Measurements from ENCODE around the gene TBRG4. TPM values are rescaled to one million over a fixed set of nuclear protein-coding genes. Genes with fewer than 3 reads are reported as not detected.
"Not testable (repeated sequence)": the region's sequence is repeated elsewhere in the genome, so short reads cannot be mapped to it uniquely, and the experiment has no call there.

Gene TBRG4
- total RNA-seq, 1 experiment from 2014 or later: 234 TPM

DNA sequence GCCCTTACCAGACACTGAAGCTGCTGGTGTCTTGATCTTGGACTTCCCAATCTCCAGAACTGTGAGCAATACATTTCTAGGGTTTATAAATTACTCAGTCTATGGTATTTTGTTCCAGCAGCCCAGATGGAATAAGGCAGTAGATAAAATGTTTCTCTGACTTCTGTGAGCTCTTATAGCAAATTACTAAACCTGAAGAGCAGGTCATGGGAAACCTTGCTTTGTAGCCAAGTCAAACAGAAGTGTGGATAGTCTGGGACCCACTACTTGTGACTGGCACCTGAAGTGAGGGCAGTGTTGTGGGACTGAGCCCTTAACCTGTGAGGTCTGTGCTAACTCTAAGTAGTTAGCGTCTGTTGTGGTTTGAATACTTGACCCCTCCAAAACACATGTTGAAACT is 4.6 kb upstream of the TBRG4 start:
- DNase-seq: no peak
- no peak overlapping the region for H3K4me3 ChIP-seq (ENCODE audit: insufficient read depth, low read depth, low read length)
- no peaks in the 10 kb centered on the region for H3K27me3 ChIP-seq (ENCODE audit: control insufficient read depth, insufficient read depth, low read length)
- H3K36me3 ChIP-seq (replicated peaks; ENCODE audit: control insufficient read depth, insufficient read depth, low read length): no peaks in the 10 kb centered on the region

DNA sequence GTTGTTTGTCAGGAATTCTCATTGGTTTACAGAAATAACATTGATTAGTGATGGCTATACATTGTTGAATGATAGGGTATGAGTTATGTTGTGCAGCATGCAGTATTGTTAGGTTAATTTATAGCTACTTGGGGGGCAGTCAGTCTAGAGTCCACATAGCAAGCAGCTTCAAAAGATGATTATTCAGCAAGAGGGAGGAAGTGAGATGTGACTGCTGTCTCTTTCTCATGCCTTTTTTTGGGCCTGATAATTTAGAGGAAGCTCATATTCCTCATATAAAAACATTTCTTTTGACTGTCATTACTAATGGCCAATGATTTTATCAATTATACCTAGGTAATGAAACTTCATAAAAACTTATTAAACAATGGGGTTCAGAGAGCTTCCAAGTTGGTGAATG is 3.4 kb upstream of the TBRG4 start:
- DNase-seq: no peak
- H3K36me3 ChIP-seq (replicated peaks; ENCODE audit: control insufficient read depth, insufficient read depth, low read length): no peaks in the 10 kb centered on the region
- no peaks in the 10 kb centered on the region for H3K27me3 ChIP-seq (ENCODE audit: control insufficient read depth, insufficient read depth, low read length)
- no peak overlapping the region for H3K4me3 ChIP-seq (ENCODE audit: insufficient read depth, low read depth, low read length)

DNA sequence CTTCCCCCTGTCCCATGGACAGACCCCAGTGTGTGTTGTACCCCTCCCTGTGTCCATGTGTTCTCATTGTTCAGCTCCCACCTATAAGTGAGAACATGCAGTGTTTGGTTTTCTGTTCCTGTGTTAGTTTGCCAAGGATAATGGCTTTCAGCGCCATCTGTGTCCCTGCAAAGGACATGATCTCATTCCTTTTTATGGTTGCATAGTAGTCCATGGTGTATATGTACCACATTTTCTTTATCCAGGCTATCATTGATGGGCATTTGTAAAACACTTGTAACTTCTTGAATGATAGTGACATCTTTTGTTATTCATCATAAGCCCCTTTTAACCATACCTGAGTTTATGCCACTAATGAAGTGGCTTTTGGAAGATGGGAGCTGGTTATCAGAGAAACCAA is 2.8 kb upstream of the TBRG4 start:
- H3K27me3 ChIP-seq (ENCODE audit: control insufficient read depth, insufficient read depth, low read length); H3K4me3 ChIP-seq (ENCODE audit: insufficient read depth, low read depth, low read length); H3K36me3 ChIP-seq (replicated peaks; ENCODE audit: control insufficient read depth, insufficient read depth, low read length); DNase-seq: not testable (repeated sequence)

DNA sequence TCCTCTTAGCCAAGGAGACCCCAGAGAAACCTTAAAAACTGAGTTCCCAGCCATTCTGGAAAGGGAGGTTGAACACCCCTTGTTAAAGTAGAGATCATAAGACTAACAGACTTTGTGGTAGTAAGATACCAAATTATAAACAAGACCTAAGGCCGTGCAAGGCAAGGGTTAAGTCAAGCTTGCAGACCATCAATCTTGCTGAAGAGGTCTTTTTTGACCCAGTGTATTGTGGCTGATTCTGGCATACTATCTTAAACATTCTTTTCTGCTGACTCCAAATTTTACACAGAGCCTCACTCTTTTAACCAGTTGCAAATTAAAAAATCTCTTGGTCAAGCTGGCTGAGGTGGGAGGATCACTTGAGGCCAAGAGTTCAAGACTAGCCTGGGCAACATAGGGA is 1.2 kb upstream of the TBRG4 start:
- H3K4me3 ChIP-seq (ENCODE audit: insufficient read depth, low read depth, low read length): no peak overlapping the region
- no peaks in the 10 kb centered on the region for H3K27me3 ChIP-seq (ENCODE audit: control insufficient read depth, insufficient read depth, low read length)
- no peak for DNase-seq
- peaks cover 17% of the 10 kb centered on the region for H3K36me3 ChIP-seq (replicated peaks; ENCODE audit: control insufficient read depth, insufficient read depth, low read length)

DNA sequence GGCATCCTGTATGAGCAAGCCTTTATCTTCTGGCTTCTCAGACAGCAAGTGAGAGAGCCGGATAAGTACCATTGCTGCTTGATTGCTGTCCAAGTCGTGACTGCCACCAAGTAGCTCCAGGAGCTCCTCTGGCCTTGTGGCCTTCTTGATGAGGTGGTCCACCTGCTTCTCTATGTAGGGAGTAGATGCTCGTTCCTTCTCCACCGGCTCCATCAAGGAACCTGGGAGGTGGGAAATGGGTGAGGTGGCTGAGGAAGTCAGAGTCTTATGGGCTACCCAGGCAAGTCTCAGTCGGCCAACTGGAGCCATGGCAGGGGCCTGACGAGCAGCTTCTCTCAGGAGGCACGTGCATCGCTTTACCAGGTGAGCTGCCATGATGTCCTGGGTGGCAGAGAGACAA is 2.6 kb downstream of the TBRG4 start:
- Histone ChIP-seq H3K4me3 (ENCODE audit: insufficient read depth, low read depth, low read length) (no peak overlapping the region), H3K36me3 (replicated peaks; ENCODE audit: control insufficient read depth, insufficient read depth, low read length) (peaks cover 54% of the 10 kb centered on the region), H3K27me3 (ENCODE audit: control insufficient read depth, insufficient read depth, low read length) (no peaks in the 10 kb centered on the region)
- DNase-seq: no peak

DNA sequence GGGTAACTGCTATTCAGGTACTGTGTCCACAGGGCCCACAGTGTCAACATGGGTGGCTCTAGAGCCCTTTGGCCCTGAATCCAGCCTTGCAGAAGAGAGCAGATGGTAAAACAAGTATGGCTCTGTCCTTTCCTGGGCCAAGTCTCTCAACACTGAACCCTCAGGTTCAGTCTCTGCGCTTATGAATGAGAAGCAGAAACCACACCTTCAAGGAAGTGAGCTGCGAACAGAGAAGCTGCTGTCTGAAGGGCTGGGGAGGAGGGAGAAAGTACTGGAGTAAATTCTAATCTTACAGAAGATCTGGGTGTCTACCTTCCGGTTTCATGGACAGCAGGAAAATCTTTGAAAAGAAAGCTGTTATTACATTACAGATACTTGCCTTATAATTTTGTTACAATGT is 4.1 kb downstream of the TBRG4 start:
- peaks cover 68% of the 10 kb centered on the region for H3K36me3 ChIP-seq (replicated peaks; ENCODE audit: control insufficient read depth, insufficient read depth, low read length)
- DNase-seq: no peak
- no peak overlapping the region for H3K4me3 ChIP-seq (ENCODE audit: insufficient read depth, low read depth, low read length)
- H3K27me3 ChIP-seq (ENCODE audit: control insufficient read depth, insufficient read depth, low read length): no peaks in the 10 kb centered on the region

DNA sequence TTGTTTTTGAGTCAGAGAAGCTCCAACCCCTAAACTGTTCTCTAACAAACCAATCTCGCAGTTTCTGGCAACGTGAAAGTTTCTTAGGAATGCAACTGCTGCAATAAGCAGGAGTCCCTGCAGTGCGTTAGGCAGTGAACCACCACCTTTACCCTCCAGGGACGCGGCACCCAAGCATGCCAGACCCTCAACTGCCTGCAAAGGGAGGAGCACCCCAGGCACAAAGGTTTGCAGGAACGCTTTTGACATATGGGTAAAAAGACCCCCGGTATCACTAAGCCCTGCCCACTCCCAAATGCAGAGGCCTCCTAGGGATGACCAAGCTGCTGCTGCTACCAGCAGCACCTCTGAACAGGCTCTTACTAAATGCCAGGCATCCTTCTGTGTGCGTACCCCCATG is 4.7 kb downstream of the TBRG4 start:
- H3K36me3 ChIP-seq (replicated peaks; ENCODE audit: control insufficient read depth, insufficient read depth, low read length): peaks cover 74% of the 10 kb centered on the region
- DNase-seq: no peak
- no peak overlapping the region for H3K4me3 ChIP-seq (ENCODE audit: insufficient read depth, low read depth, low read length)
- no peaks in the 10 kb centered on the region for H3K27me3 ChIP-seq (ENCODE audit: control insufficient read depth, insufficient read depth, low read length)

DNA sequence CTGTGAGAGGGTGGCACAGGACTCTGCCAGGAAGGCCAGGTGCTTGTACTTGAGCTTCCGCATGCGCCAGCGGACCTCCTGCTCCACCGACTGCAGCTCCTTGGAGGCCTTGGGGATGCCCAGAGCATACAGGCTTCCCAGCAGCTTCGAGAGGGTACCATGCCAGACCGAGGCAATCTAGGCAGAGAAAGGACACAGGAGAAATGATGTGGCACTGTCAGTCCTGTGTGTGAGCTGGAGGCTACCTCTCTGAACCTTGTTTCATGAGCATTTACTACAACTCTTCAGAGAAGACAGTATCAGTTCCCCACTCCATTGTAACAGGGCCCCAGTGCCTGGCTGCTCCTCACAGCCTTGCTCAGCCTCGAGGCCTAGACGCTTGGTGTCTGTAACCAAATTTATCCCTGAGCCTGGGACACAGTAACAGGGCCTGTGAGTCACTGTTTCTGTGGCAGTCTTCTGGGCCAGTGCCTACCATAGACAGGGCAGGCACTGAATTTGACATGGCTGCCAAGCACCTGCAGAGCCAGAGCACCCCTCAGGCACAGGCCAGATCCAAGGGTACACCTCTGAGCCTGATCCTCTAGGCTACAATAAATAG is 5.8 kb downstream of the TBRG4 start:
- H3K27me3 ChIP-seq (ENCODE audit: control insufficient read depth, insufficient read depth, low read length): no peaks in the 10 kb centered on the region
- H3K36me3 ChIP-seq (replicated peaks; ENCODE audit: control insufficient read depth, insufficient read depth, low read length): peaks cover 85% of the 10 kb centered on the region
- DNase-seq: no peak
- no peak overlapping the region for H3K4me3 ChIP-seq (ENCODE audit: insufficient read depth, low read depth, low read length)

DNA sequence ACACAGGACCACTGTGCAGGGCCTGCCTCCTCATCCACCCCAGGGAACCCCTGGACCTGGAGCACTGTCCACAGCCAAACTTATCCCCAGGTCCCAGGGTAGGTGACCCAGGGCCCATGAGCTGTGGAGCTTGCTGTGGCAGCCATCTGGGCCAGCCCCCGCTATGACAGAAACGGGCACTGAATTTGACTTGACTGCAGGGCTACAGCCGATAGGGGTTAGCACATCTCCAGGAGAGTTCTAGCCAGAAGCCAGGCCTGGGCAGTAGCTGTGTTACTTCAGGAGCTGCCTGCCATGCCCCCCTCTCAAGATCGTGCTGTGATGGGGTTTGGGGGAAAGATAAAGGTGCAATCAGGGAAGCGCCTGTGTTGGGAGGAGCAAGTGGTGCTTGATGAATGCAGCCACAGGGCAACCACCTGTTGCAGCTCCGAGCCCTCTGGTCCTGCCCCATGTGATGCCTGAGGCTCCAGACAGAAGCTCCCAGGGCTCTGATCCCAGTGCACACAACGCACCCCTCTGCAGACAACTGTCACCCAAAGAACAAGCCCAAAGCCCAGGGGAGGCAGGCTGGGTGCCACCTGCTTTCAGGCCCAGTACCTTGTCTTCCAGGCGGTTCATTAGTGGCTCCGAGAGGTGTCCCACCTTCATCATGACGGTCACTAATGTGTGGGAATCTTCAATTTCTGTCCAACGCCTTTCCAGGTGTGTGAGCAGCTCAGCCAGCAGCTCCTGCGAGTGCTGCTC is 6.5 kb downstream of the TBRG4 start:
- Histone ChIP-seq H3K36me3 (replicated peaks; ENCODE audit: control insufficient read depth, insufficient read depth, low read length) (peaks cover 90% of the 10 kb centered on the region), H3K4me3 (ENCODE audit: insufficient read depth, low read depth, low read length) (no peak overlapping the region), H3K27me3 (ENCODE audit: control insufficient read depth, insufficient read depth, low read length) (no peaks in the 10 kb centered on the region)
- DNase-seq: no peak

DNA sequence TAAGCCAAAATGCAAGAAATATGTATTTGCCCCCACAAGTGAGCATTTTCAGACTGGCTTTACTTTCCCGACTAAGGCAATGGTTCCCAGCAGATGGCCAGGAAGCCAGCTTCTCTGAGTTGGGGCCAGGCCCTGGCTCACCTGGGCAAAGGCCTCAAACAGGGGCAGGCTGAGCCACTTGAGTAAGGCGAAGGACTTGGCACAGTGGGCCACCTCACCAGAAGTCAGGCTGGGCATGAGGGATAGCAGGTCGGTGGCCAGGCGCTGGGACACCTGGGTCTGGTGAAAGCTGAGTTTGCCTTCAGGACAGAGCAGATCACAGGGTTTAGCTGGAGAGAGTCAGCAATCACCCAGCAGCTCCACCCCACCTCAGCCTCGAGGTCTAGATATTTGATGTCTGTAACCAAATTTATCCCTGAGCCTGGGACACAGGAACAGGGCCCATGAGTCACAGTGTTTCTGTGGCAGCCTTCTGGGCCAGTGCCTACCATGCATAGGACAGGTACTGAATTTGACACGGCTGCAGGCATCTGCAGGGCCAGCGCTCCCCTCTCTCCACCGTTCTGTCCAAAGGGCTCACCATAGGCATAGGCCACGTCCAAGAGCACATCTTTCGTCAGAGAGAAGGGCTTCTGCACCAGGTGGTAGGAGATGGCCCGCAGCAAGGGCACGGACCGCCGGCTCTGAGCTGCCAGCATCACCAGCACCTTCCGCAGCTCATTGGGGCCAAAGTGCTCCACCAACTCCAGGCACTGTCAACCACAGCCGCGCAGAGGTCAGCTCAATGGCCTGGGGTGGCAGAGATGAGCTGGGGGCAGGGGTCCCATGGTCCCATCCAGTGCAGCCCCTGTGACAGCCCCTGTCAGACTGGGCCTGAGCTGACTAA is 7.3 kb downstream of the TBRG4 start:
- no peak for DNase-seq
- H3K36me3 ChIP-seq (replicated peaks; ENCODE audit: control insufficient read depth, insufficient read depth, low read length): peaks cover 92% of the 10 kb centered on the region

DNA sequence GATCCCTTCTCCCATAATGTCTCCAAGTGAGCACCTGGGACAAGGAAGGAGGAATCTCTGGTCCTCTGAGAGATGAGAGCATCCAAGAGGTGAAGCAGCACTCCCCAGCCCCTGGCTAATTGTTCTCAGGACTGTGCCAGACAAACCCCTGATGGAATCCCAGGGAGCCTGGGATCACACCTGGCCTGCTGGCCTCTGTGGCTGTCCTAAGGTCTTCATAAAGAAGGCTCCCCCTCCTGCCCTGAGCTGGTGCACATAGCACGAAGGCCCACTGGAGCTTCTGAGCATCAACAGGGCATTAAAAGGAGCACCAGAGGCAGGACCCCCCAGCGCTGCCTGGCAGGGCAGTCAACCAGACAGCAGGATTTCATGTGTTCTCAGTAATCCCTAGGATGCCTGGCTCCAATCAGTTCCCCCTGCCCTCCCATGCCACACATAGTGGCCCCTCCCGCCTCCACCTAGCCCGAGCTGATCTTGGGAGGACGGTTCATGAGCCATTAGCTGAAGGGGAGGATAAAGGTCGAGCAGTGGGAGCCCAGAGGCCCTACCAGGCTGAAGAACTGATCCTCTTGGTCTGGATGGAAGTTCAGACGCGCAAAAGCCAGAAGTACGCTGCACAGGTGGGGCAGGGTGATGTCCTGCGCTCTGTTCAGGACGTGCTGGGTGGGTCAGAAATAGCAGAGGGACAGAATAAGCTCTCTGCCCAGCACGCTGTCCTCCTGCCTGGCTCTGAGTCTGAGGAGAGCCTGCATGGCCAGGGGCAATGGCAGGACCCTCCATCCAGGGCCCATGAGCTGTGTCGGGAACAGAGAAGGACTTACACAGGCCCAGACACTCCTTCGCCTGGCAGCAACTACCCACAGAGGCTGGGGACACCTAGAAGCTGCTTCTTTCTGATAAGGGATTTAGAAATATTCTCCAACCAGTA is 8.4 kb downstream of the TBRG4 start:
- H3K27me3 ChIP-seq (ENCODE audit: control insufficient read depth, insufficient read depth, low read length): no peaks in the 10 kb centered on the region
- H3K36me3 ChIP-seq (replicated peaks; ENCODE audit: control insufficient read depth, insufficient read depth, low read length): peaks cover 81% of the 10 kb centered on the region
- H3K4me3 ChIP-seq (ENCODE audit: insufficient read depth, low read depth, low read length): no peak overlapping the region
- no peak for DNase-seq

More for the DNA sequence above, 7.3 kb downstream of the TBRG4 start:
- no peaks in the 10 kb centered on the region for H3K27me3 ChIP-seq (ENCODE audit: control insufficient read depth, insufficient read depth, low read length)
- H3K4me3 ChIP-seq (ENCODE audit: insufficient read depth, low read depth, low read length): no peak overlapping the region

DNA sequence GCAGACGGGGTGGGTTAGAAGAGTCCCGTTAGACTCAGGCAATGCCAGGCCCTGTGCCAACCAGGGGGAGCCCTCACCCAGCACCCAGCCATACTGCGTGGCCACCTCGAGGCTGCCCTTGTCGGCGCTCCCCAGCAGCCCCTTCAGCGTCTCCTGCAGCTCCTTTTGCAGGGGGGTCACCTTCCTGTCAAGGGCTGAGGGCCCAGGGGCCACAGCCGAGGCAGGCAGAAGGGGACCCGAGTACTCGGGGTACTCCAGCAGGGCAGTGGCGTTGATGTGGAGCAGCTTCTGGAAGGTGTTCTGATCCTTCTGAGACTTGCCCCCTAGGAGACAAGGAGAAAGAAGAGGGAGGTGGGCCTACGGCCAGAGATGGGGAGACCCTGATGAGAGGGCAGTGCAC is 9.7 kb downstream of the TBRG4 start:
- Histone ChIP-seq H3K36me3 (replicated peaks; ENCODE audit: control insufficient read depth, insufficient read depth, low read length) (peaks cover 68% of the 10 kb centered on the region), H3K4me3 (ENCODE audit: insufficient read depth, low read depth, low read length) (no peak overlapping the region)

DNA sequence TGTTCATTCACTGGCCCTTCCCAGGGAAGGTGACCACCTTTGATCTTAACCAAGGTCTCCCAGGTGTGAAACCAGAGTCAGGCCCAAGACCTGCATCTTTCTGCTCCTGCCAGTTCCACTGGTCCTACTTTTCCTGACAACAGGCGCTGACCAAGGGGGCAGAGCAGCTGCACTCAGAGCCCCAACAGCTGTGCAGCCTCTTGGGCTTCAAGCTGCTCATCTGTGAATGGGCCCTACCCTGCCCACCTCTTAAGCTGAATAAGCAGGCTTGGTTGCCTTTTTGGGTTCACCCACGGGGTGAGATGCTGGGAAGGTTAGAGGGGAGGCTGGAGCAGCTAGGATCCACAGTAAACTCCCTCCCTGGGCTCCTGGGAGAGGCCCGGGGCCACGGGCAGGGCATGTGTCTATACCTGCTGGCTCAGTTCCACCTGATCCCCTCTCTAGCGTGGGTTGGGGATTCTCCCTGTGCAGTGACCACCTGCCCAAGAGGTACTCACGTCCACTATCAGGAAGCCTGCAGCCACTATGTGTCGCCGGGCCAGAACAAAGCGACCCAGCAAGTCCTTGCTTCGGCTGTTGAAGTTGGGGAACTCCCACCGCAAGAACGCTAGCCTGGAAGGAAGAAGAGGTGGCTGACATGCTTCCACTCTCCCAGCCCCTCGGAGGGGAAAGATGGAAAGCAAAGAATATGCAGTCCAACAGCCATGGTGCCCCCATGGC is 10.6 kb downstream of the TBRG4 start:
- Histone ChIP-seq H3K4me3 (ENCODE audit: insufficient read depth, low read depth, low read length) (no peak overlapping the region), H3K36me3 (replicated peaks; ENCODE audit: control insufficient read depth, insufficient read depth, low read length) (peaks cover 60% of the 10 kb centered on the region), H3K27me3 (ENCODE audit: control insufficient read depth, insufficient read depth, low read length) (no peaks in the 10 kb centered on the region)
- no peak for DNase-seq

More for the DNA sequence above, 9.7 kb downstream of the TBRG4 start:
- no peak for DNase-seq
- no peaks in the 10 kb centered on the region for H3K27me3 ChIP-seq (ENCODE audit: control insufficient read depth, insufficient read depth, low read length)
